HepG2 (cell line): ENCODE results near the gene TGIF1. TPM values are rescaled to one million over a fixed set of nuclear protein-coding genes. Genes with fewer than 3 reads are reported as not detected.

Experiments used
- ATAC-seq: fragments of 200-7000 bp; cut with Tn5 transposase; 3 replicates; pipeline ENCODE4 v1.9.1; 2020; ENCODE audit warnings: mild to moderate bottlenecking, moderate library complexity
- BruUV-seq: library from RNA; stranded (reverse); fragments of 400-500 nt; replicated peaks from 2 replicates; lab custom pipeline; 2021; lab: Mats Ljungman, UMichigan
- CTCF ChIA-PET: fragments of 300-600 bp; formaldehyde crosslinking; extraction: SDS; loops from one replicate; lab custom pipeline; 2021; ENCODE audit warnings: low total read pairs, inconsistent platforms, low intra/inter-chr PET ratio; lab: Yijun Ruan, JAX
- POLR2A ChIA-PET: fragments of 350-600 bp; sonication (Branson Sonifier 250); formaldehyde crosslinking; loops from one replicate; lab custom pipeline; 2020; ENCODE audit warnings: antibody characterized with exemption, inconsistent platforms; lab: Yijun Ruan, JAX
- DNase-seq: peaks from one replicate; pipeline ENCODE4 v3.0.0-alpha.2; 2015; ENCODE audit warnings: low spot score
- FAIRE-seq: peaks from 3 replicates; lab custom pipeline; 2011; peaks lifted over from hg19 to GRCh38; lab: Jason Lieb, UNC
- H2AFZ ChIP-seq: one replicate; pipeline ENCODE4 v1.6.1; 2011; ENCODE audit warnings: low read length, inconsistent platforms
- H3K27ac ChIP-seq: fragments of 300-600 bp; 3 replicates; pipeline ENCODE4 v1.8.0; 2011; ENCODE audit warnings: mixed run types, mild to moderate bottlenecking, mixed read lengths, low read length, inconsistent platforms; ENCODE audit not compliant: insufficient read depth; ENCODE audit errors: extremely low read length
- H3K27me3 ChIP-seq, 2 experiments: fragments of 200-600 bp in 1 of 2; 2 replicates in 1 of 2; 3 replicates in 1 of 2; pipeline versions ENCODE4 v1.6.0 to v1.8.0; 2011; ENCODE audit warnings: low read length in 2 of 2, mild to moderate bottlenecking in 2 of 2, moderate library complexity in 2 of 2, inconsistent platforms in 1 of 2; ENCODE audit not compliant: insufficient read depth in 2 of 2, control insufficient read depth in 1 of 2
- H3K36me3 ChIP-seq, 2 experiments: fragments of 200-600 bp in 1 of 2; replicated peaks in 1 of 2; 2 replicates in 1 of 2; 3 replicates in 1 of 2; pipeline versions ENCODE4 v1.5.1 to v1.8.0; 2011; ENCODE audit warnings: low read length in 2 of 2, inconsistent platforms in 1 of 2; ENCODE audit not compliant: insufficient read depth in 2 of 2, control insufficient read depth in 1 of 2
- H3K4me1 ChIP-seq: 2 replicates; pipeline ENCODE4 v1.5.1; 2012; ENCODE audit warnings: low read length, inconsistent platforms; ENCODE audit not compliant: insufficient read depth
- H3K4me2 ChIP-seq: 2 replicates; pipeline ENCODE4 v1.6.0; 2011; ENCODE audit warnings: low read depth, low read length, inconsistent platforms
- H3K4me3 ChIP-seq, 3 experiments: fragments of 200-600 bp in 1 of 3; sonication (generic), shearing (Covaris generic) in 1 of 3; replicated peaks in 1 of 3; 2 replicates each; pipeline ENCODE4 v1.5.1; 2011 to 2016; ENCODE audit warnings: low read length in 3 of 3, inconsistent platforms in 2 of 3, low read depth in 2 of 3, mild to moderate bottlenecking in 2 of 3, control low read depth in 1 of 3, mixed read lengths in 1 of 3; ENCODE audit not compliant: insufficient read depth in 1 of 3
- H3K79me2 ChIP-seq: one replicate; pipeline ENCODE4 v1.6.1; 2011; ENCODE audit warnings: low read length, inconsistent platforms; ENCODE audit not compliant: insufficient read depth
- H3K9ac ChIP-seq: 2 replicates; pipeline ENCODE4 v1.6.0; 2011; ENCODE audit warnings: mild to moderate bottlenecking, low read depth, low read length, inconsistent platforms; ENCODE audit not compliant: insufficient read depth
- H3K9me3 ChIP-seq: 2 replicates; pipeline ENCODE4 v1.5.1; 2012; ENCODE audit warnings: mild to moderate bottlenecking, low read length
- H4K20me1 ChIP-seq: 2 replicates; pipeline ENCODE4 v1.6.0; 2011; ENCODE audit warnings: inconsistent platforms, mild to moderate bottlenecking, low read length, moderate library complexity; ENCODE audit not compliant: insufficient read depth
- DNMT1 ChIP-seq: sonication (generic); formaldehyde crosslinking; IDR thresholded peaks from 2 replicates; pipeline ENCODE4 v1.5.1; 2020; ENCODE audit warnings: mild to moderate bottlenecking, missing genetic modification reagents
- MLXIP ChIP-seq: sonication (generic); formaldehyde crosslinking; IDR thresholded peaks from 2 replicates; pipeline ENCODE4 v1.9.0; 2021; ENCODE audit warnings: missing genetic modification reagents, borderline replicate concordance
- NBN ChIP-seq: fragments of 450-650 bp; conservative IDR thresholded peaks from 2 replicates; pipeline ENCODE4 v1.6.1; 2017
- SRF ChIP-seq: IDR thresholded peaks from 2 replicates; pipeline ENCODE4 v1.6.1; 2011; ENCODE audit warnings: mild to moderate bottlenecking, low read depth, low read length, moderate library complexity
- ZBTB39 ChIP-seq: sonication (generic); formaldehyde crosslinking; IDR thresholded peaks from 2 replicates; pipeline ENCODE4 v1.5.0; 2020; ENCODE audit warnings: missing genetic modification reagents
- ZFY ChIP-seq: sonication (generic); formaldehyde crosslinking; IDR thresholded peaks from 2 replicates; pipeline ENCODE4 v1.4.0; 2020; ENCODE audit warnings: missing genetic modification reagents
- ZNF10 ChIP-seq: sonication (generic); formaldehyde crosslinking; IDR thresholded peaks from 2 replicates; pipeline ENCODE4 v1.4.0; 2020; ENCODE audit warnings: mild to moderate bottlenecking, low read depth, missing genetic modification reagents, borderline replicate concordance
- ZNF337 ChIP-seq: sonication (generic); formaldehyde crosslinking; IDR thresholded peaks from 2 replicates; pipeline ENCODE4 v1.5.1; 2020; ENCODE audit warnings: missing genetic modification reagents, low read depth, mild to moderate bottlenecking, borderline replicate concordance
- ZNF567 ChIP-seq: sonication (generic); formaldehyde crosslinking; IDR thresholded peaks from 2 replicates; pipeline ENCODE4 v1.8.1; 2023; ENCODE audit warnings: mild to moderate bottlenecking, missing genetic modification reagents, borderline replicate concordance
- ZNF713 ChIP-seq: sonication (generic); formaldehyde crosslinking; IDR thresholded peaks from 2 replicates; pipeline ENCODE4 v1.4.0; 2020; ENCODE audit warnings: mild to moderate bottlenecking, missing genetic modification reagents
- WGBS: methylation state at CpG from one replicate; pipeline ENCODE4 v1.1.6; 2017; ENCODE audit warnings: low lambda C conversion rate; 5-methylcytosine and 5-hydroxymethylcytosine counted together
- in situ Hi-C: cut with HindIII; loops from 2 replicates; pipeline ENCODE4 v1.10.0; 2017; ENCODE audit warnings: low pct_unique_long_range_greater_than_20kb; ENCODE audit not compliant: extremely low pct_ligation_motif_present
- intact Hi-C: fragments of 100-400 bp; cut with micrococcal nuclease; formaldehyde crosslinking; loops from one replicate; pipeline ENCODE4 v1.10.0; 2022; ENCODE audit not compliant: unreplicated experiment
- polyA plus RNA-seq, 8 experiments: library from polyadenylated mRNA; depleted of rRNA in 3 of 8; stranded (reverse) in 7 of 8; unstranded in 1 of 8; fragments of >200 nt; fragmentation: Illumina TruSeq in 4 of 8; extraction: Trizol in 4 of 8; gene quantifications; 2 replicates each; pipeline versions ENCODE4 v1.2.1 to v1.2.3, GENCODE V29; 2011 to 2016; ENCODE audit warnings: low read depth in 4 of 8, missing spikeins in 1 of 8, mixed read lengths in 1 of 8; ENCODE audit not compliant: insufficient read depth in 1 of 8
- total RNA-seq, 5 experiments: library from RNA; depleted of rRNA; stranded (reverse); fragments of >200 nt; fragmentation: Illumina TruSeq; extraction: Trizol; gene quantifications; 2 replicates each; pipeline ENCODE4 v1.2.3, GENCODE V29; 2016; ENCODE audit warnings: low read depth in 1 of 5

TGIF1 gene
- total and polyA plus RNA-seq, 2 of the 13 experiments (the other 11 are each of a cell fraction or from before 2014, with no cell fraction given): 50.0 to 76.1 TPM

GRCh38 chr18:3485153-3486149 is 35.5 kb downstream of the TGIF1 start:
- Histone ChIP-seq H3K9me3 (no peaks in the 10 kb centered on the region), H3K4me3 (no peak overlapping the region), H3K9ac (no peak overlapping the region), H4K20me1 (no peaks in the 10 kb centered on the region), H3K79me2 (no peaks in the 10 kb centered on the region), H3K4me1 (peaks cover 8% of the 10 kb centered on the region; the same call in 1 of the 2 replicates), H3K36me3 (no peaks in the 10 kb centered on the region), H3K27me3 (no peaks in the 10 kb centered on the region; a peak in 1 of 5 replicates), H3K27ac (no peak overlapping the region), H2AFZ (no peak overlapping the region), H3K4me2 (no peak overlapping the region)
- ChIA-PET POLR2A (interaction anchor here (1.2 kb wide), 1 partner anchor 181 kb away, joined by 4 read pairs; no protein-coding TSS in a partner anchor), CTCF (no interaction called here)
- FAIRE-seq: no peak
- no peak for DNase-seq
- TF ChIP-seq ZNF567 (CRISPR knock-in tag) (no peak), NBN (no peak), SRF (no peak), ZNF10 (CRISPR knock-in tag) (no peak), ZNF713 (CRISPR knock-in tag) (no peak), DNMT1 (CRISPR knock-in tag) (no peak), MLXIP (CRISPR knock-in tag) (no peak), ZFY (no peak), ZNF337 (CRISPR knock-in tag) (no peak), ZBTB39 (no peak)
- WGBS: 50% methylated on average over 9 of the region's 9 CpGs
- ATAC-seq: no peak
- intact Hi-C loops (no loop called here), in situ Hi-C loops (loop anchor here (25.0 kb wide), 1 partner anchor 98 kb away; no protein-coding TSS in a partner anchor)
- BruUV-seq: no TSS peak
